ENCODE measurements around the gene PKN1. TPM values are rescaled to one million over a fixed set of nuclear protein-coding genes. Genes with fewer than 3 reads are reported as not detected.

Gene PKN1
- total RNA-seq, 1 donor from 2014 or later: 68.3 TPM

DNA sequence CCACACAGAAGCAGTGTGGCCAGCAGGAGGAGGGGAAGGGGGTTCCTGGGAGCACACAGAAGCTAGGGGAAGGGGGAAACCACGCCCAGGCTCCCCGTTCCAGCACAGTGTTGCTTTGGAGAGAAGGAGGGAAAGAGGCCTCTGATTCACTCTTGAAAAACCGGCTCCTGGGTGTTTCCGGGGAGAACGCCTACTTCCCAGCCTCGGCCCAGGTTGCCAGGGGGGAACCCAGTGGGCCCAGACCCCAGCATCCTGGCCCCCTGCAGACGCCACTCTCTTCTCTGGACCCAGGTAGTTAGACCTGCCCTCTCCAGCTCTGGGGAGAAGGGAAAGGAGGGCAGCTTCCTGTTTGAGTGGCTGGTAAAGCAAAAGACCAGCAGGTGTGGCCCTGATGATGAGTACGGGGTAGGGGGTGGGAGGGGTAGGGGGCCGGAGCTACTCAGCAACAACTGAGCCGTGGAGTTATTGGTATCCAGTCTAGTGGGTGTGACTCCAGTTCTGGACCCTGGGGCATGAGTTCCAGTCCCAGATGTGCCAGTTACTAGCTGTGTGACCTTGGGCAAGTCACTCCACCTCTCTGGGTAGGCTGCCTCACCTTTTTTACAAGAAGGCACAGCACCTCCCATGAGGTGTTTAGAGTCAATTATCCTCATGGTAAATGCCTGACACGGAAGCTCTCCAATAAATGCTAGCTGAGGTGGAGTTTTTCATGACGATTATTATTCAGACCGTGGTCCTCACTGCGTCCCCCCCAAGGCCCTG, 62.0 kb downstream of the PKN1 start:
- Mint-ChIP-seq H3K9me3 (ENCODE audit: unreplicated experiment) (no peaks in the 10 kb centered on the region), H3K27ac (ENCODE audit: unreplicated experiment) (peak overlapping the region; percentile 88), H3K36me3 (ENCODE audit: low read depth, unreplicated experiment) (peaks cover 9% of the 10 kb centered on the region), H3K27me3 (ENCODE audit: low read depth, unreplicated experiment) (no peaks in the 10 kb centered on the region), H3K4me3 (ENCODE audit: unreplicated experiment) (peak overlapping the region; percentile 92), H3K4me1 (ENCODE audit: low read depth, unreplicated experiment) (peaks cover 11% of the 10 kb centered on the region)
- Histone ChIP-seq H3K4me3 (ENCODE audit: insufficient read depth, low read depth, low read length) (peak overlapping the region; percentile 85), H3K27me3 (ENCODE audit: insufficient read depth, low read length) (no peaks in the 10 kb centered on the region), H2AFZ (ENCODE audit: low read depth, low read length) (no peak overlapping the region), H3K27ac (ENCODE audit: low read depth, low read length) (peak overlapping the region; percentile 26), H3K79me2 (ENCODE audit: insufficient read depth, low read length) (peaks cover 37% of the 10 kb centered on the region), H3K9ac (ENCODE audit: low read length) (peak overlapping the region; percentile 85), H4K20me1 (ENCODE audit: insufficient read depth, low read length) (peaks cover 28% of the 10 kb centered on the region), H3K4me2 (ENCODE audit: low read length) (peak overlapping the region; percentile 99), H3K9me3 (ENCODE audit: insufficient read depth, low read depth, low read length) (no peaks in the 10 kb centered on the region), H3K4me1 (ENCODE audit: insufficient read depth, low read length) (peaks cover 16% of the 10 kb centered on the region), H3K36me3 (ENCODE audit: insufficient read depth, low read length) (no peaks in the 10 kb centered on the region)
- no peak for FAIRE-seq
- TF ChIP-seq CTCF (IDR thresholded peaks at IDR 0.05; ENCODE audit: insufficient read depth, low read depth, low read length): no peak
- TF ChIP-seq EZH2 (IDR thresholded peaks at IDR 0.05; ENCODE audit: insufficient read depth, low read length): no peak
- no peak for DNase-seq (ENCODE audit: low read depth)

GRCh38 chr19:14495672-14496028, 62.5 kb downstream of the PKN1 start:
- no peaks in the 10 kb centered on the region for H3K27me3 ChIP-seq (ENCODE audit: insufficient read depth, low read length)
- no peaks in the 10 kb centered on the region for H3K9me3 ChIP-seq (ENCODE audit: insufficient read depth, low read depth, low read length)
- FAIRE-seq (no peak), DNase-seq (ENCODE audit: low read depth) (no peak)
- H3K36me3 ChIP-seq (ENCODE audit: insufficient read depth, low read length): no peaks in the 10 kb centered on the region
- H2AFZ ChIP-seq (ENCODE audit: low read depth, low read length): no peak overlapping the region
- Mint-ChIP-seq H3K36me3 (ENCODE audit: low read depth, unreplicated experiment) (peaks cover 9% of the 10 kb centered on the region), H3K4me3 (ENCODE audit: unreplicated experiment) (peak overlapping the region; percentile 92), H3K27me3 (ENCODE audit: low read depth, unreplicated experiment) (no peaks in the 10 kb centered on the region), H3K9me3 (ENCODE audit: unreplicated experiment) (no peaks in the 10 kb centered on the region), H3K4me1 (ENCODE audit: low read depth, unreplicated experiment) (peaks cover 11% of the 10 kb centered on the region), H3K27ac (ENCODE audit: unreplicated experiment) (no peak overlapping the region)
- H3K4me3 ChIP-seq (ENCODE audit: insufficient read depth, low read depth, low read length): peak overlapping the region; percentile 85
- H3K4me2 ChIP-seq (ENCODE audit: low read length): peak overlapping the region; percentile 99
- peaks cover 28% of the 10 kb centered on the region for H4K20me1 ChIP-seq (ENCODE audit: insufficient read depth, low read length)
- peak overlapping the region; percentile 85 for H3K9ac ChIP-seq (ENCODE audit: low read length)
- H3K27ac ChIP-seq (ENCODE audit: low read depth, low read length): peak overlapping the region; percentile 26
- no peak for TF ChIP-seq CTCF (IDR thresholded peaks at IDR 0.05; ENCODE audit: insufficient read depth, low read depth, low read length)
- TF ChIP-seq EZH2 (IDR thresholded peaks at IDR 0.05; ENCODE audit: insufficient read depth, low read length): no peak
- H3K4me1 ChIP-seq (ENCODE audit: insufficient read depth, low read length): peaks cover 16% of the 10 kb centered on the region
- peaks cover 37% of the 10 kb centered on the region for H3K79me2 ChIP-seq (ENCODE audit: insufficient read depth, low read length)
